Gastrocnemius medialis (tissue), 4 donors: ENCODE data around the gene CLN3.

ENCODE experiments used
- CTCF ChIP-seq, 5 experiments: fragments of 450-650 bp in 3 of 5; fragments of 200-600 bp in 2 of 5; sonication (generic) in 2 of 5; IDR thresholded peaks in 4 of 5; conservative IDR thresholded peaks in 1 of 5; 1 replicate in 4 of 5; 2 replicates in 1 of 5; pipeline ENCODE4 v1.5.1; 2016 to 2019; ENCODE audit warnings: antibody characterized with exemption in 5 of 5, mild to moderate bottlenecking in 3 of 5, moderate library complexity in 3 of 5
- POLR2A ChIP-seq, 2 donors: fragments of 450-650 bp; IDR thresholded peaks; one replicate each; pipeline ENCODE4 v1.6.1; 2017; ENCODE audit warnings: antibody characterized with exemption in 2 of 2, mild to moderate bottlenecking in 2 of 2, moderate library complexity in 2 of 2

GRCh38 chr16:28494121-28494851 lies 2.4 kb upstream of the CLN3 start, which contains the start of gene APOBR:
- no peak for TF ChIP-seq CTCF (IDR thresholded peaks at IDR 0.05 in 4 of 5, conservative IDR thresholded peaks at IDR 0.05 in 1 of 5)
- no peak for TF ChIP-seq POLR2A (IDR thresholded peaks at IDR 0.05)
